ENCODE measurements around the gene NOP53.

Gene NOP53

DNA sequence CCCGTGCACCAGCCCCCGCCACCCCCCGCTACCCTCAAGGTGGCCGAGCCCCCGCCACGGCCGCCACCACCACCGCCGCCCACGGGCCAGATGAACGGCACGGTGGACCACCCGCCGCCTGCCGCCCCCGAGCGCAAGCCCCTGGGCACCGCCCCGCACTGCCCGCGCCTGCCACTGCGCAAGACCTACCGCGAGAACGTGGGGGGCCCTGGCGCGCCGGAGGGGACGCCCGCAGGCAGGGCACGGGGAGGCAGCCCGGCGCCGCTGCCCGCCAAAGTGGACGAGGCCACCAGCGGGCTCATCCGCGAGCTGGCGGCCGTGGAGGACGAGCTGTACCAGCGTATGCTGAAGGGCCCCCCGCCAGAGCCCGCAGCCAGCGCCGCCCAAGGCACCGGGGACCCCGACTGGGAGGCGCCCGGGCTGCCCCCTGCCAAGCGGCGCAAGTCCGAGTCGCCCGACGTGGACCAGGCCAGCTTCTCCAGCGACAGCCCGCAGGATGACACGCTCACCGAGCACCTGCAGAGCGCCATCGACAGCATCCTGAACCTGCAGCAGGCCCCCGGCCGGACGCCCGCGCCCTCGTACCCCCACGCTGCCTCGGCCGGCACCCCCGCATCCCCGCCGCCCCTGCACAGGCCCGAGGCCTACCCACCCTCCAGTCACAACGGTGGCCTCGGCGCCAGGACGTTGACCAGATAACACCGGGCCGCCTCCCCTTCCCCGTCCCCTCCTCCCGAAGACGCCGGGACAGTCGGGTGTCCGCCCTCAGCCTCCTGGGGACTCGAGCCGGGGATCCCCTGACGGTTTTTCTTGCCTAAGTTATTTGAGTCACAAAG is 43.4 kb upstream of the NOP53 start:
- Histone ChIP-seq H3K36me3 (replicated peaks; ENCODE audit: insufficient read depth, low read length) (no peaks in the 10 kb centered on the region), H3F3A (ENCODE audit: insufficient read depth, low read length) (no peaks in the 10 kb centered on the region), H3K4me1 (ENCODE audit: low read length) (no peaks in the 10 kb centered on the region), H3K4me3 (ENCODE audit: low read length) (no peak overlapping the region), H3K9me3 (replicated peaks; ENCODE audit: insufficient read depth, low read length) (no peaks in the 10 kb centered on the region), H3K9me2 (replicated peaks; ENCODE audit: insufficient read depth, low read length) (no peaks in the 10 kb centered on the region), H3K4me2 (ENCODE audit: low read depth, low read length) (no peak overlapping the region), H3K79me2 (ENCODE audit: low read length) (no peaks in the 10 kb centered on the region), H2AFZ (ENCODE audit: low read length) (no peak overlapping the region), H3K27me3 (replicated peaks; ENCODE audit: insufficient read depth, low read length) (no peaks in the 10 kb centered on the region; the same call in 1 of the 2 replicates), H3K9ac (ENCODE audit: low read length) (no peak overlapping the region), H4K20me1 (ENCODE audit: insufficient read depth, low read length) (no peaks in the 10 kb centered on the region), H3K27ac (ENCODE audit: low read length) (no peak overlapping the region)
- DNase-seq: no peak
- TF ChIP-seq EZH2phosphoT487 (IDR thresholded peaks at IDR 0.05; ENCODE audit: low read length): no peak
- TF ChIP-seq EZH2 (optimal IDR thresholded peaks at IDR 0.05; ENCODE audit: low read depth, low read length): no peak
- TF ChIP-seq CTCF (IDR thresholded peaks at IDR 0.05; ENCODE audit: low read length): no peak

DNA sequence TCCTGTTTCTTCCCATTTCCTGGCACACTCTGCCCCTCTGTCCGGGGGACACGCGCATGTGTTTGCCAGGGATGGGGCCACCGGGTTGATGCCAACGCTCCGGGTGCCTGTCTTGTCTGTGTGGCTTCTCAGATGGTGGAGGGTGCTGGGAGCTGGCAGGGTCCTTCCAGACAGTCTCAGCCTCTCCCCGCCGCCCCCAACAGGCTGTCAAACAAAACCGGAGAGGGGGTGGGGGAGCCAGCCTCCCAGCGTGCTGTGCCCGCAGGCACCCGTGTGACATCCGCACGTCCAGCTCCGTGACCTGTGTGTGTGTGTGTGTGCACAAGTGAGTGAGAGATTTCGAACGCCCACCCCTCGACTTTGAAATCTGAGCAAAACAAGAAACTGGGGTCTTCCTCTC is 42.7 kb upstream of the NOP53 start:
- Histone ChIP-seq H4K20me1 (ENCODE audit: insufficient read depth, low read length) (no peaks in the 10 kb centered on the region), H3K79me2 (ENCODE audit: low read length) (no peaks in the 10 kb centered on the region), H3K4me3 (ENCODE audit: low read length) (no peak overlapping the region), H3K9me2 (replicated peaks; ENCODE audit: insufficient read depth, low read length) (no peaks in the 10 kb centered on the region), H3K9me3 (replicated peaks; ENCODE audit: insufficient read depth, low read length) (no peaks in the 10 kb centered on the region), H3K27me3 (replicated peaks; ENCODE audit: insufficient read depth, low read length) (no peaks in the 10 kb centered on the region; the same call in none of the 2 replicates), H3K4me1 (ENCODE audit: low read length) (no peaks in the 10 kb centered on the region), H3K36me3 (replicated peaks; ENCODE audit: insufficient read depth, low read length) (no peaks in the 10 kb centered on the region), H3K27ac (ENCODE audit: low read length) (no peak overlapping the region), H3K4me2 (ENCODE audit: low read depth, low read length) (no peak overlapping the region), H3K9ac (ENCODE audit: low read length) (no peak overlapping the region), H2AFZ (ENCODE audit: low read length) (no peak overlapping the region), H3F3A (ENCODE audit: insufficient read depth, low read length) (no peaks in the 10 kb centered on the region)
- DNase-seq: no peak
- TF ChIP-seq EZH2 (optimal IDR thresholded peaks at IDR 0.05; ENCODE audit: low read depth, low read length) (no peak), CTCF (IDR thresholded peaks at IDR 0.05; ENCODE audit: low read length) (no peak), EZH2phosphoT487 (IDR thresholded peaks at IDR 0.05; ENCODE audit: low read length) (no peak)

DNA sequence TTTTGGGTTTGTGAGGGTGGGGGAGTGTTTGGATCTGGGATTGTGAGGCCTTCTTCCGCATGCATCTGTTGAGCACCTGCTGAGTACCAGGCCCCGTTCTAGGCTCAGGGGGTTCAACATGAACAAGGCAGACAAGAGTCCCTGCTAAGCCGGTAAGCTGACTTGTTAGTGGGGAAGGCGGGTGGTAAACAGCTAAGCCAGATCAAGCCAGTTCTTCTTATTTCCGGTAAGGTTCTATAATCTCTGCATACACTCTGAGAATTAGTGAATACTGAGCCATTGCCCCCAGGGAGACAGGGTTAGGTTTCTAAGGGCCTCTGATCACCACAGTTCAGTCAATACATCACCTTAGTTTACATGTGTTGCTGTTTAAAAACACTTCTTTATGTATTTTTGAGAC is 42.0 kb upstream of the NOP53 start:
- H2AFZ ChIP-seq (ENCODE audit: low read length): no peak overlapping the region
- no peaks in the 10 kb centered on the region for H3K4me1 ChIP-seq (ENCODE audit: low read length)
- H3K9me2 ChIP-seq (replicated peaks; ENCODE audit: insufficient read depth, low read length): no peaks in the 10 kb centered on the region
- no peak overlapping the region for H3K27ac ChIP-seq (ENCODE audit: low read length)
- no peaks in the 10 kb centered on the region for H4K20me1 ChIP-seq (ENCODE audit: insufficient read depth, low read length)
- no peaks in the 10 kb centered on the region for H3F3A ChIP-seq (ENCODE audit: insufficient read depth, low read length)
- no peaks in the 10 kb centered on the region for H3K36me3 ChIP-seq (replicated peaks; ENCODE audit: insufficient read depth, low read length)
- no peak overlapping the region for H3K4me2 ChIP-seq (ENCODE audit: low read depth, low read length)
- no peak overlapping the region for H3K4me3 ChIP-seq (ENCODE audit: low read length)
- H3K79me2 ChIP-seq (ENCODE audit: low read length): no peaks in the 10 kb centered on the region
- peaks cover 4% of the 10 kb centered on the region for H3K27me3 ChIP-seq (replicated peaks; ENCODE audit: insufficient read depth, low read length)
- TF ChIP-seq EZH2phosphoT487 (IDR thresholded peaks at IDR 0.05; ENCODE audit: low read length) (no peak), CTCF (IDR thresholded peaks at IDR 0.05; ENCODE audit: low read length) (no peak), EZH2 (optimal IDR thresholded peaks at IDR 0.05; ENCODE audit: low read depth, low read length) (no peak)
- DNase-seq: no peak
- no peak overlapping the region for H3K9ac ChIP-seq (ENCODE audit: low read length)
- no peaks in the 10 kb centered on the region for H3K9me3 ChIP-seq (replicated peaks; ENCODE audit: insufficient read depth, low read length)
